GM21723 (cell line): ENCODE data around the gene DRD2.

ENCODE experiments used
- ATAC-seq: cut with Tn5 transposase; IDR thresholded peaks from one replicate; pipeline ENCODE4 v1.9.1; 2021; ENCODE audit warnings: mild to moderate bottlenecking, moderate library complexity; ENCODE audit not compliant: unreplicated experiment

DRD2 gene

DNA sequence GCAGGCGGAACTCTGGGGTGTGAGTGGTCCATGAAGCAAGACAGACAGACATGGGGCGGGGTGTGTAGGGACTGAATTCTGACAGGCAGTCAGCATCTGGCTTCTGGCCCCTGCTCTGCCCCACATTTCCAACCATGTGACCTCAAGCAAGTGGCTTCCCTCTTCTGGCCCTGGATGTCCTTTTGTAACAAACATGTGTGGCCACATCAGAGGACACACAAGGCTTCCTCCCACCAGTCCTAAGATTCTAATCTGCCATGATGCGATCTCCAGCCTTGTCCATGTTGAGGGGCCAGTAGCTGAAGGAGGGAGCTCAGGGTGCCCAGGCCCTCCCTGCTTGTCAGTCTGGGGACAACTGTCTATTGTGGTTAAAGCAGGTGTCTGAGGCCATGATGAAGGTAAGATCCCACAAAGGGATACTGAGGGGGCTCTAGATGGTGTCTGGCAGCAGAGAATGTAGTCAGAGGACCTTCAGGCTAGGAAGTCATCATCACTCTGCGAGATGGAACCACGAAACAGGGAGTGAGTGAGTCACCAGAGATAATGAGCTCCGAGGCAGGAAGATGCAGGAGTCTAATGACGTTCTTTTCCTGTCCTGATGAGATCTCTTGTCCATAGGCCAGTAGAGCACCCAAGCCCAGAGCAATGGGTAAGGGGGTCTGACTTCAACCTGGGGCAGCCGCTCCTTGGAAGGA is 27.4 kb downstream of the DRD2 start:
- no peak for ATAC-seq

DNA sequence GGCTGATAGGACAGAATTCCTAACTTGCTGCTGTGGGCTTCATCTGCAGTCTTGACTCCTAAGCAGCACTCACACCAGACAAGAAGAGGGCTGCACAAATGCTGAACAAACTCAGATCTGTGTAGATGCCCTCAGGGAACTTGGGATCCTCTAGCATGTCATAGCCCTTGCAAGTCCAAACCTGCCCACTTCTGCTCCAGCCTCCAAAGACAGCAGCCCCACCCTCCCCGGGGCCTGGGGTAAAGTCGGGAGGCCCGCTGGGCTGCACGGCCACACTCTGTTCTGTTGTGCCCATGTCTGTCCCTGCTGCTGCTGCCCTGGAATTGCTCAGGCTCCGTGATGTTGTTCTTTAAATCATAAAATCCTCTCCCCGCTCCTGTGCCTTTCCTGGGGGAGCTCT is 28.3 kb downstream of the DRD2 start:
- no peak for ATAC-seq

DNA sequence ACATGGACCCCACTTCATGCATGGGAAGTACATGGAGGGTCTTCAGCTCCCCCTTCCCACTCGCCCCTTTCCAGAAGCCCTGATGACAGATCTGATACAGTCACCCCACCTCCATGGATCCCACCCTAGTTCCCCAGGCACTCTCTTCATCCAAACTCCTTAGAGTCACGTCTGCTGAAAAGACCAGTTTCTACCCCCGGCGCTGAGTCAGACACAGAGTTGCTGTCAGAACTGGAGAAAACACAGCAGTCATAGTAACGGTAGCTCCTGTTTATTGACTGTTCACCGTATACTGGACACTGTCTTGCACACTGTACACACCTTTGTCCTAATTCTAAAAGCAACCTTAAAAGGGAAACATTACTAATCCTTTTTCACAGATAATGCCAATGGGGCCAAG is 29.1 kb downstream of the DRD2 start:
- peak; percentile 71 for ATAC-seq

DNA sequence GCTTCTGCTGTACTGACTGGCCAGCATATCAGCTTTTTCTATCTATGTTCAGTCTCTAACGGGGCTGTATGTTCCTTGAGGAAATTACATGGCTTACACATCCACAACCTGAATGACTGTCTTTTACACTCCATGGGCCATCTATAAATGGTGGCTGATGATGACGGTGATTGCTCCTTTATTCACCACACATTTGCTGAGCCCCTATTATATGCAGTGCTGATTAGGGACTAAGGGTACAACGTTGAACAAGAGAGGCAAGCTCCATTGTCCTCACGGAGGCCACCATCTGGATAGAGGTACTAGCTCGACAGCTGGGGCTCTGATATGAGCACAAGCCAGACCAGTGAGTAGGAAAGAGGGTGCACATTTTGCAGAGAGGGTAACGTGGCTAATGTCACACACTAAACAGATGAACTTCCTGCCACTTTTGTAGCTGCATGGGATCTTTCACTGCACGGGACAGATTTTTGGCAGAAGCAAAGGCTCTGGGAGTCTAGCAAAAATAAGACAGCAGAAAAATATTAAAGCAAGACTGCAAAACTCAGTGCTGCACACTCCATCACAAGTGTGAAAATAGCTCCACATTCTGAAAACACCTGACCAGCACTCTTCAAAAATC is 30.6 kb downstream of the DRD2 start:
- ATAC-seq: no peak

DNA sequence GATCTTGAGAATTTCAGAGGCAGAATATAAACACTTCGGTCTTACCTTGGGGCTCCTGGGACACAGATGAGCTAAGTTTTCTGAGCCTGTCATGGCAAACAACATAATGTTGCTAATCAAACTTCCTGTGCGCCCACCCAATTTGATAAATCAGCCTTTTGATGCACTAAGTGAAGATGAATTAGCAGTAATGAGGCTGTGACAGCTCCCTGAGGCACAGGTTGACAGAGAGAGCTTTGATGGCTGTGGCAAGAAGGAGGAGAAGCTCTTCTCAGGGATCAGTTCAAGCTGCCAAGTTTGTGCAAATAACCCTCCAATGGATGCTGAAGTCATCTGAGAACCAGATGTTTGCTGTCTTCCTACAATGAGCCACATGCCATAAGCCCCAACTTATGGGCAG is 34.4 kb downstream of the DRD2 start:
- ATAC-seq: no peak

DNA sequence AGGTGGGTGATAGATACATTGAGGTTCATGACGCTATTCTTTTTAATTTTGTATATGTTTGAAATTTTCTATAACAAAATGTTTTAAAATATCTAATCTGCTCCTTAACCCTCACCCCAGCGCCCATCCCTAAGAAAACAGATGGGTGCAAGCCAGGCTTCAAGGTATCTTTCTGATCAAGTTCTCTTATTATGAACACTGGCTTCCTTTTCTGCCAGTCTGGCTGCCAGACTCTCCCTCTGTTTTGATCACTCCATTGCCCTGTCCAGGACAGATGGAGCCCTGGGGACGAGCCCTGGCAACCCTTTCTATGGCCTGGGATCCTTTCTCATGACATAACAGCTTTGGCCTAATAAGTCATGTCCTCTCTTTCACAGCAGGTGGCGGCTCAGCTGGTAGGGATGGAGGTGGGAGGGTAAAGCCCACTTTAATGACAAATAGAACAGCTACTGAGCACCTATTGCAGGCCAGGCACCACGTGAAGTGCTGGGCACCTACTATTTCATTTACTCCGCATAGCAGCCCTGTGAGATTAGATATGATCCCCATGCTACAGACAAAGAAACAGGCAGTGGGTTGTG is 38.4 kb downstream of the DRD2 start:
- no peak for ATAC-seq

DNA sequence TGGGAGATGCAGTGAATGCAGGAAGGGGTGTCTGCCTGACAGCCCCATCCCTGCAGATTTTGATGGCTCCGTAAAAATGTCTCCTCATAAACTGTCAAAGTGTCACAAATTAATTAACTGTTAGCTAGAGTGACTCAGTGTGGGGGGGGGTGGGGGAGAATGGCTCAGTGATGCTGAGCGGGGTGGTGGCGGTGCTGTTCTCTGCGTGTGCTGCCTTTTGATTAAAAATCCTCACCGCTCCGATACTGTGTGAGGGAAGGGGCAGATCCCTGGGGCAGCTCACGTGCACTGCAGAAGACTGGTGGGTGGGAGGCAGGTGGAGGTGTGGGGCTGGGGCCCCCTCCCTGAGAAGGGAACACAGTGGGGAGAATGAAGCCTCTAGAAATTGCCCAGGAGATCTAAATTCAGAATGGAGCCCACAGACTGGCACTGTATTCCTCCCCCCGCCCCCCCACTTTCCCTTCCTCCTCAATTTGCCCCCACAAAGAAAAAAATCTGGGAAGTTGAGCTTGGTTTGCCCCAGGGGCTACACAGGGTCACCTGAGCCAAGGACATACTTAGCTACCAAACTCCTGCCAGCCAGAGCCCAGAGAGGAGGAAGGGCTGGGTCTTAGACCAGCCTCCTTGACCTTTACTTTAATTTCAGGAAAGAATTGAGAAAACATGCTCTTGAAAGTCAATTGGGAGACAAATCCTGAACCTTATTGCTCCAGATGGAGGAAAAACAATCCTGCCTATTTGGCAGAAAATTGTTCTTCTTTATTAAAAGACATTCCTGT is 39.8 kb downstream of the DRD2 start:
- ATAC-seq: no peak

DNA sequence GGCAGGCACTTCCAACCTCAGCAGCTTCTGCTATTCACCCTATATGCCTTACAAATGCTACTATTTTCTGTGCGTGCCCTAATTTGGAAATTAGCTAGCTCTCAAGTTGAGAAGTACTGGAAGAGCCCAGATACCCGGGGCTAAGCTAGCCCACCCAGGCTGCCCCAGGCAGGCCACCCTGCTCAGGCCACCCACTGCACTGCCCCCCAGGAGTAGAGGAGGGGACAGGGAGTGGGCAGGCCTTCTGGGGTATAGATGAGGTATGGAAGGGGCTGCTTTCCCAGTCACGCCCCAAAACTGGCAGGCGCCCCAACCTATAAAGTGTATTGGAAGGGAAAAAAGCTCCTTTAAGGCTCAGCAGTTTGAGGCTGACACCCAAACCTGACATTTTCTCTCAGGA is 43.5 kb downstream of the DRD2 start:
- no peak for ATAC-seq

DNA sequence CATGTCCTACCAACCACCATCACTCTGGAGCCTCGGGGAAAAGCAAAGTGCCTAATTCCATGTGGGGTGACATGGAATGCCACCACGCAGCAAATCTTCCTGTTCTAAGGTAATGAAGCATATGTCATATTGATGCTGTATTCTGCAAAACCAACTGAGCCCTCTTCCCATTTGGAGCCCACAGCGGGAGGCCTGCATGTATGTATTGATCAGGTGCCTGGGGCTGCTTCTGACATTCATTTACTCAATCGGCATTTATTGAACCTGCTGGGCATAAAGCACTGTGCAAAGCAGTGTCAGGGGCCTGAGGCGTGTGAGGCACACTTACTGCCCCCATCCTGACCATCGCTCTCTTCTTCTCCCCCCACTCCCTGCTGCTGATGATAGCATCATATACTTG is 48.5 kb downstream of the DRD2 start:
- no peak for ATAC-seq

DNA sequence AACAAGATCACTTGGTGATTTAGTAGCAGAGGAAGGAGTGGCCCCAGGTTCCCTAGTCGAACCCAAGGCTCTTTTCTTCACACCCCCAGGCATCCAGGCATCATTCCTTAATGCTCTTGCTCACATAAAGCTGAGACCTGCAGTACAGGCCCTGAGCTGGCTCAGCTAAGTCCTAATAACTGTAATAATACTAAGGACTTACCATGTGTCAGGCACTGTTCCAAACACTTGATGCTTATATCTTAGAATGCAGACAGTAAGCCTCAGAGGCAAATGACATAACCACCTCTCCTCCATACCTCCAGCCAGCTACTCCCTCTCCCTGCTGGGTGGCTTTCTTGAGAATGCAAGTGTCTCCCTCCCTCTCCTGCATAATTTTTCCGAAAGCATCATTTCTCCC is 54.4 kb downstream of the DRD2 start:
- ATAC-seq: no peak

DNA sequence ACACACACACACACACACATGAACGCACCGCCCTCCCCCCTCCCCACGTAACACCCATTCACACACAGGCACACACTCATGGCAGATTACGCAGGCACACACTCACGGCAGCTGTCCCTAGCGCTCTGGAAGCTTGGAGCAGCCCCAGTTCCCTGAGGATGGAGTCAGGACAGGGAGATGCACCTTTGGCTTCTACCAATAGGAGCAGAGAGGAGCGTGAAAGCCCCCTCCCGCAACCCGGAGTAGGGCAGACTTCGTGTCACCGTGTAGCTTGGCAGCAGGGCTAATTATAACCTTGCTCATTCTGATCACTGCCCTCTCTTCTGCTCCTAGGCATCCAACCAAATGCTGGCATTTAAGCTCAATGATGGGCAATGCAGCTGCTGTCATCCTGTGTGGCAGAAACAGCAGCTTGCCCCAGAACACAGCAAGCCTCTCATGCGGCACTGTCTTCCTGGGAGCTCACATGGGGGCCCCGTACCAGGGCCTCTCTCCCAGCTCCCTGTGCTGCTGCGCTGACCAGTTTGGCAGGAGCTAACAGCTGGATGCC is 55.7 kb downstream of the DRD2 start:
- ATAC-seq: no peak

DNA sequence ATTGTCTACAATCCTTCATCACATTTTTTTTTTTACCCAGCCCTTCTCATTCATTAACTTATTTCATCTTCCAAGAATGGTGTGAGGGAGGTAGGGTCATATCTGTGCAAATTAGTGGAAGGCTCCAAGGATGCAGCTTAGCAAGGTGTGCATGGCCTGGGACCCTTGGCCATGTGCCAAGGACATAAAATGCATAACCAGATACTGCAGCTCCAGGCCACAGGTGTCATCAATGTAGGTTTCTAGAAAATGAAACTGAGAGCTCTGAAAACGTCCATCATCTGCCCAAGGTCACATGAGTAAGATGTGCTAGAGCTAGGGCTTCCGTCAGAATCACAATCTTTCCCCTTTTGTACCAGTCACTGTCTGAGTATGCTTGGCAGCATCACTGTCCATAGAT is 57.8 kb downstream of the DRD2 start:
- ATAC-seq: no peak

DNA sequence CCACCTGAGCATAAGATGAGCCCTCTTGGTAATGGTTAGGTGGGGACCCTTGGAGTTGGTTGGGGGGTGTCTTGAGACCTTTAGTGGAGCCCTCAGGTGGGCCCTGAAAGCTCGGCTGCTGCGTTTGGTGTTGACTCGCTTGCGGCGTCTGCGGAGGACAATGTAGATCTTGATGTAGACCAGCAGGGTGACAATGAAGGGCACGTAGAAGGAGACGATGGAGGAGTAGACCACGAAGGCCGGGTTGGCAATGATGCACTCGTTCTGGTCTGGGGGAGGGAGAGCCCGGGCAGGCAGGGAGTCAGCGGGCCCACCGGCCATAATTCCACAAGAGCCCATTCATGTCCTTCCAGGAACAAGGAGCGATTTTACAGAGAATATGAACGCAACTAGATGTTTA is 59.9 kb downstream of the DRD2 start:
- ATAC-seq: no peak

DNA sequence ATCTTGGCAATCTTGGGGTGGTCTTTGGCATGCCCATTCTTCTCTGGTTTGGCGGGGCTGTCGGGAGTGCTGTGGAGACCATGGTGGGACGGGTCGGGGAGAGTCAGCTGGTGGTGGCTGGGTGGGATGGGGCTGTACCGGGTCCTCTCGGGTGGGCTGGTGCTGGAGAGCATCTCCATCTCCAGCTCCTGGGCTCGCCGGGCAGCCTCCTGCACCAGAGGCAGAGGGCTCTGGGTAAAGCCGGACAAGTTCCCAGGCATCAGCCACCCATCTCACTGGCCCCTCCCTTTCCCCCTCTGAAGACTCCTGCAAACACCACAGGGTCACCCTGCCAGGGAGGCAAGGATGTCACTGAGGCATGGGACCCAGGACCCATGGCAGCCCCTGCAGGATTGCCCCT is 62.5 kb downstream of the DRD2 start:
- ATAC-seq: no peak

DNA sequence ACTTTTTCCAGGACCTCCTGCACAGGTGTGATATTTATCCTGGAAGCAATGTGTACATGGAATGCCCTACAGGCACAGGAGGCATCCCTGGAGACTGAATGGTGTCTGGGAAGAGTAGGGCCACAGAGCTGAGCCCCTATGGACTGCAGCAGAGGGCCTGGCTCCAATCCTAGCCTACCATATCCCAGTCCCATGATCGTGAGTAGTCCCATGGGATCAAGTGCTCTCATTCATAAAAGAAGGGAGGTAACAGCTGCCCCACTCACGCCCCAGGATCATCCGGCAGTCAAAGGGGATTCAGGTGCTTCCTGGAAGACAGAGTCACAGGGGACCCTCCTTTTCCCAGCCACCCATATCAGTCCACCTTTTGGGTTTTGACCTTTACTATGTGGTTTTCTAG is 63.7 kb downstream of the DRD2 start:
- no peak for ATAC-seq

DNA sequence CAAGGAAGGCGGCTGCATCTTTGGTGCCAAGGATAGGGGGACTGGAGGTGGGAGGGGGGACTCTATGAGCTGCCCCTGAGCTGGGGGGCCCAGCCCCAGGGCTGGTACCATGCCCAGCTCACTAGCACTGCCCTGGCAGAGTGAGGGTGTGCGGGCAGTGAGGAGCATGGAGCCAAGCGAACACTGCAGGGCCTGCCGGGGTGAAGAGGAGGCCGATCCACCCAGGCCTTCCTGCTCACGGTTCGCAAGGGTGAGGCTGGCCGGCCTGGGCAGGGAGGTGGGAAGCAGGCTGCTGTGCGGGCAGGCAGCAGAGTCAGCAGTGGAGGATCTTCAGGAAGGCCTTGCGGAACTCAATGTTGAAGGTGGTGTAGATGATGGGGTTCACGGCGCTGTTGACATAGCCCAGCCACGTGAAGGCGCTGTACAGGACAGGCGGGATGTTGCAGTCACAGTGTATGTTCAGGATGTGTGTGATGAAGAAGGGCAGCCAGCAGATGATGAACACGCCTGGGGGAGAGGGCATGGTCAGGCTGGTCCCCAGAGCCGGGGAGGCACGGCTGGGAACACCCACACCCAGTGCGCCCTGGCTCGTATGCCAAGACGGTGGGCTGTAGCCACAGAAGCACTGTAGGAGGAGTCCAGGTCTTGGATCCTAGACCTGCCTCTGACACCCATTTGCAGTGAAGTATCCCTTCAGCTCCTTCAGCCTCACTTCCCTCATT is 64.6 kb downstream of the DRD2 start:
- no peak for ATAC-seq

DNA sequence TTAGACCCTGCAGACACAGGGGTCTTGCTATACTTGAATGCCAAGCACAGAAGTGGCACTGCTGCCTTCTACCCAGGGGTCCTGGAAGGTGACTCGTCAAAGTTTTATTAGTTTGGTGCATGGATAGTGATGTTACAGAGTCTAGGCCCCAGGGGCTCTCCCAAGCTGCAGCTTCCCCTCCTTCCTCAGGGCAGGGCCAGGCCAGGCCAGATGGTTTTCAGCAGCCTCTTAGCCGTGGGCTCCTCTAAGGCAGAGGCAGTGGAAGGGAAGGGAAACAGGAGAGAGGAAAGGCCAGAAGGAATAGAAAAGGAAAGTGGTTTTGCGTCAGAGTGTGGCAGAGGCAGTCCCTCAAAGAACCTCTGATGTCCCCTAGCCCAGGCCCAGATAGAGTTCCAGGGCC is 65.7 kb downstream of the DRD2 start:
- no peak for ATAC-seq

DNA sequence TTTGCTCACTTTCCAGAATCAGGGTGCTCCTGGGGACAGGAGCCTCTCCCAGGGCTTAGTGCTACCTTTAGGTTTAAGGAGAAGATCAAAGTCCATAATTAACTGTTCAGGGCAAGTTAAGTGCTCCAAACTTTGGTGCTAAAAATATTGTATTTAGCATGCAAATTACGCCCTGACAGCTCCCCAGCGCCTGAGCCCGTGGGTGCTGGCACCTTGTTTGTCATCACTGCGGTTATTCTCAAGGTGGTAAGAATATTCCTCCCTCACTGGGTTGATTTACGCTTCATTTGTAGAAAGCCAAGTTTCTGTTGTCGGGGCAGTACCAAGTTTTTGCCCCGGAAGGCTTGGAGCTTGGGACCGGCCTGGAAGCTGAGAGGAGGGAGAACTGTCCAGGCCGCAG is 66.3 kb downstream of the DRD2 start:
- ATAC-seq: no peak

DNA sequence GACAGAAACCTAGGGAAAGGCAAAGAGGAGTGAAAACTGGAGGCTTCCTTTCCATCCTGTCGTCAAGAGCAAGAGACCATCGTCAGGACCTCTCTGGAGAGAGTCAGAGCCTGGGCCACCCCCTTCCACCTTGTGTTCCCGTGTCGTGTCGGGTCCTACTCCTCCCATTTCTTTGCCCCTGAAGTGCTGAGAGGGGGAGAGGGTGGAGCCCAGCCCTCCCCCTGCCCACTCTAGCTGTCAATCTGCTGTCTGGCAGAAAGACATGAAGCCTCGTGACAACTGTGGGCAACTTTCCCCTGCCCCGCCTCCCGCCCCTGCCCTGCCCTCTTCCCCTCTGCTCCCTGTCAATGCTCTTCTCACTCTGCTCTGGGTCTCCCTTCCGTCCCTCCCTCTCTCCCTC is 67.0 kb downstream of the DRD2 start:
- ATAC-seq: no peak

DNA sequence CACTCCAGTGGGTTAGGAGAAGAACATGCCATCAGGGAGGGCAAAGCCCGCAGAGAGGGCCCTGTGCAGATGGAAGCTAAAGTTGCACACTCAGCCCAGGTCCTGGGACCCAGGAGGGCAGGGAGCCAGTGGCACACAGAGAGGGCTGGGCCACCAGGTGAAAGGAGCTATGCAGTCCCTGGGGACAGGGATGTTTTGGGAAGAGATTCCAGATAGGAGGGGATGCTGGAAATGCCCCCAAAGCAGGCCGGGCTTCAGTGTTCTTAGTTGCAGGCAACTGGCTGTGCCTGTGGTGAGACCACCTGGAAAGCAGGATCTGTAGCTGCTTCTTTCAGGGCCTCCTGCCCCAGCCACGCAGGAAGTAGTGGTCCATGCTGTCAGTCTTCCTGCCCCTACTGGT is 68.0 kb downstream of the DRD2 start:
- ATAC-seq: no peak
